HL-60/S4 (cell line): ENCODE measurements around the gene RNF125.

ENCODE experiments used
- in situ Hi-C: fragments of 300-500 bp; cut with MboI; formaldehyde crosslinking; loops from 2 replicates; pipeline ENCODE4 v1.14.3; 2022; ENCODE audit warnings: low sequenced_read_pairs

The RNF125 gene

GRCh38 chr18:32021756-32022564, 3.3 kb downstream of the RNF125 start:
- in situ Hi-C loops: no loop called here

- in situ Hi-C loops: no loop called here
These were observed 7.1 kb downstream of the RNF125 start for GRCh38 chr18:32025744-32026143.

- in situ Hi-C loops: no loop called here
These were observed 8.0 kb downstream of the RNF125 start for GRCh38 chr18:32026491-32027086.

GRCh38 chr18:32029558-32029957, 10.9 kb downstream of the RNF125 start:
- in situ Hi-C loops: no loop called here

GRCh38 chr18:32032609-32033008, 14.0 kb downstream of the RNF125 start:
- in situ Hi-C loops: no loop called here

- in situ Hi-C loops: no loop called here
These were observed 18.0 kb downstream of the RNF125 start for GRCh38 chr18:32036506-32037180.

GRCh38 chr18:32037616-32038015, 19.0 kb downstream of the RNF125 start:
- in situ Hi-C loops: no loop called here

- in situ Hi-C loops: no loop called here
These were observed 22.3 kb downstream of the RNF125 start for GRCh38 chr18:32040936-32041335.

- in situ Hi-C loops: no loop called here
These were observed 23.7 kb downstream of the RNF125 start for GRCh38 chr18:32042337-32042736.

- in situ Hi-C loops: no loop called here
These were observed 30.0 kb downstream of the RNF125 start for GRCh38 chr18:32048507-32049091.

GRCh38 chr18:32049393-32050171, 31.0 kb downstream of the RNF125 start:
- in situ Hi-C loops: no loop called here

GRCh38 chr18:32056613-32057358, 38.2 kb downstream of the RNF125 start:
- in situ Hi-C loops: no loop called here

GRCh38 chr18:32057624-32058165, 39.1 kb downstream of the RNF125 start:
- in situ Hi-C loops: no loop called here

GRCh38 chr18:32060026-32060425, 41.4 kb downstream of the RNF125 start:
- in situ Hi-C loops: no loop called here

- in situ Hi-C loops: no loop called here
These were observed 48.9 kb downstream of the RNF125 start for GRCh38 chr18:32067375-32068167.

- in situ Hi-C loops: no loop called here
These were observed 53.7 kb downstream of the RNF125 start for GRCh38 chr18:32072321-32072720.

- in situ Hi-C loops: no loop called here
These were observed 55.6 kb downstream of the RNF125 start for GRCh38 chr18:32074206-32074605.

GRCh38 chr18:32078845-32079244, 60.2 kb downstream of the RNF125 start:
- in situ Hi-C loops: no loop called here

GRCh38 chr18:32081881-32082280, 63.3 kb downstream of the RNF125 start:
- in situ Hi-C loops: no loop called here
